ENCODE data around the gene PTPRO. TPM values are rescaled to one million over a fixed set of nuclear protein-coding genes. Genes with fewer than 3 reads are reported as not detected.

The PTPRO gene
- total RNA-seq, 1 experiment from 2014 or later, result 14.3 TPM

- no peak for DNase-seq (ENCODE audit: low spot score)
Measured at GRCh38 chr12:15556411-15557102, 234.2 kb downstream of the PTPRO start.

DNA sequence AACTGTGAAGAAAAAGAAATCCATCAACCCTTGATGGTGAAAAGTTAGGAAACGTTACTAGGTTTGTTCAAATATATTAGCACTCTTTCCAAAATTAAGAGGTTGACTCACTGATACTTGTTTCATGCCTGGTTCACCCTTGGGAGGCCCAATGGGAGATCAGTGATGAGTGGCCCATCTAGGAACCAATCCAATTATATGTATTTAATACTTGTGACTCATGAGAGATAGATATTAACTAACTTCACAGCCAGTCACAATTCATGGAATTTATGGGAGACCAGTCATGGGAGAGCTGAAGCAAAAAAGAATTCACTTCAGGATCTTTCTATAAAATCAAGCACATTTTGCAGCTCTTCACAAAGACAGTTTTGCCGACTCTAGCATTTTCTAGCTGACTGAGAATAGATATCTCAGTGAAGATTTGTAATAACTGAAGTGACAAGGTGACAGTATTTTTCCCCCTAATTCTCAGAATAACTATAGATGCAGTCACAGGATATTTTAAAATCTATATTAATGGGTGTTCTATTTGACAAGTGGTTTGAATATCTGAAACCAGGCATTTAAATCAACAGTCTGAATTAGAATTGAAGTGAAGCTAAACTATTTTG is 236.7 kb downstream of the PTPRO start:
- no peak for DNase-seq (ENCODE audit: low spot score)

- DNase-seq (ENCODE audit: low spot score), result no peak
Measured at GRCh38 chr12:15561396-15561795, 239.1 kb downstream of the PTPRO start.

- no peak for DNase-seq (ENCODE audit: low spot score)
Measured at GRCh38 chr12:15562263-15562662, 240.0 kb downstream of the PTPRO start.

DNA sequence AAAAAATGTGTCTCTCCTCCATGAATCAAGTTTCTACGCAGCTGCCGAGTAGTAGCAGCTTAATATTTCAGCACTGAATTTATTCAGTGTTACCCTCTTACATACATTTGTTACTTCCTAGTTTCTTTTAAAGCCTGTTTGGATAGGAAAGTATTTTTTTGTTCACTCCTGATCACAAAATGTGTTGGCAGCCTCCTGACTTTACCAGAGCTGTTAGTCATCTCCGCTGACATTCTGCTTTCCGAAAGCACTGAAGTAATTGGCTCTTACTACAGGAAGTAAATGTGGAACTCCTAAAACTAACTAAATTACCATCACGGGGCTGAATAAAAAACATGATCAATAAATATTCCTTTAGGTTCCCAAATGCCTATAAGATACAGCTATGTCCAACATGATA is 241.4 kb downstream of the PTPRO start:
- DNase-seq (ENCODE audit: low spot score), result peak; percentile 13

GRCh38 chr12:15574353-15574752 is 252.0 kb downstream of the PTPRO start:
- DNase-seq (ENCODE audit: low spot score), result no peak

GRCh38 chr12:15575671-15576541 is 253.6 kb downstream of the PTPRO start:
- DNase-seq (ENCODE audit: low spot score), result no peak

DNA sequence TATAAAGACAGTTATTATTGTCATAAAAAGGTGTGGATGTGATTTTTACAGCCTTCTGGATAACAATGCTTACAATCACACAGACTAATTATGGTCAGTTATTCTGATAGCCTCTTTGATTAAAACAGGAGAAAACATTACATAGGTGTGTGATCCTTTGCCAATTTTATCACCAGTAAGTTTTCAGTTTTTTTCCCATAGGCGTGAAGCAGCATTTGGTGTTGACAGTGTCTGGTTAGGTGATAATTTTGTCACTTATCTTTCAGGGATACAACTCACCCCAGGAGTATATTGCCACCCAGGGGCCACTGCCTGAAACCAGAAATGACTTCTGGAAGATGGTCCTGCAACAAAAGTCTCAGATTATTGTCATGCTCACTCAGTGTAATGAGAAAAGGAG is 258.1 kb downstream of the PTPRO start:
- peak; percentile 67 for DNase-seq (ENCODE audit: low spot score)

DNA sequence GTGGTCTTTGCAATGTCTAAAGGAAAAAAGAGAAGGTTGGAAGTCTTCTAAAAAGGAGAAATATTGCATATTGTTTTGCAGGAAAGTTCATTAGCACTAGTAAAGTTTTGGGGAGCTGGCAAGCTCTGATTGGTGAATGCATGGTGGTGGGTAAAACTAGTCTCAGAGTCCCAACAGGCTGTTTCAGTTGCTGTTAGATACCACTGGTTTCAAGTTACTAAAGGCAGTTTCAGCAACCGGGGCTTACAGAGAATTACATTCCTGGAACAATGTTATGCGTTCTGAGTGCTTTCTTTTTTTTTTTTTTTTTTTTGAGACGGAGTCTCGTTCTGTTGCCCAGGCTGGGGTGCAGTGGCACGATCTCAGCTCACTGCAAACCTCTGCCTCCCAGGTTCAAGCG is 258.7 kb downstream of the PTPRO start:
- DNase-seq (ENCODE audit: low spot score), result no peak

DNA sequence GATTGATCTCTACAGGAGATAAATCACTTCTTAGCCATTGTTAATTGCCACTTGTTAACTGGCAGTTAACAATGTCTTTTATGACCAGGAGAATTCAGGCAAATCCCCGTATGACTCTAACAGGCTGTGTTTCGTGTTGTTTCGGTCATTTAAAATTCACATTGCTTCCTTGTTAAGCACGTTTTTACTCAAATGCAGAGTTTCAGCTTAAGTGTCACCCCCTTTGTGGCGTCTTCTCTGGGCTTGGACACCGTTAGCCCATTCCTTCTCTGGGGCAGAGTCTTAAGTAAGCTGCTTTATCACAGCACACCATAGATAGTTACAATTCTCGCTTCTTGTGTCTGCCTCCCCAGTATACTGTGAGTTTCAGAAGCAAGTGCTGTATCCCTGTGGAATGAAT is 261.5 kb downstream of the PTPRO start:
- no peak for DNase-seq (ENCODE audit: low spot score)

DNA sequence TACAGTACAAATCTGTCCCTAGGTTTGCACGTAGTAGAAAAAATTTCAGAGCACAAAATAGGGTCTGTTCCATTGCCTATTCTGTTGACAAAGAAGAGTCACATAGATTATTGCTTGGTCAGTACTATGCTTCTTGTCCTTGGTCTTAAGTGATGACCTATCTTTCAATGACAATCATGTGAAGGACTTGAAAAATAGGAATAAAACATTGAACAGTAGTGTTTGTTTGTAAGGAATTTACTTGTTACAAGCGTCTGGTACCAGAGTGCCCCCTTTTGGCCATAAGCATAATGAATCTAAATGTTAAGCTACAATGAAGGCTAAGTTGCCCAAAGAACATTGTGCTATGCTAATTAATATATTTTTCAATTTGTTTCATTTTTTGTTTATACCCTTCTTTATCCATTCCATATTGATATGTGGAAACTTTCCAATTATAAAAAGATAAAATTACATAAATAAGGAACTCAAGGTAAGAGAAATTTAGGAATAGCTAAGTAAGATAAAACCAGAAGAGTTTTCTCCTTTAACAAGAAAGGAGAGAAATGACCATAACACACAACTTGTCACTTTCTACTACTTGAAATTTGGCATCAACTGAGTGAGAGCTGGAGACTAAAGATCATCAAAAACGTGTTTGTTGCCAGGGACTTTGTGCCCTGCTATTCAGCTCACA is 262.2 kb downstream of the PTPRO start:
- DNase-seq (ENCODE audit: low spot score), result peak; percentile 80

GRCh38 chr12:15589328-15590032 is 267.2 kb downstream of the PTPRO start:
- no peak for DNase-seq (ENCODE audit: low spot score)

DNA sequence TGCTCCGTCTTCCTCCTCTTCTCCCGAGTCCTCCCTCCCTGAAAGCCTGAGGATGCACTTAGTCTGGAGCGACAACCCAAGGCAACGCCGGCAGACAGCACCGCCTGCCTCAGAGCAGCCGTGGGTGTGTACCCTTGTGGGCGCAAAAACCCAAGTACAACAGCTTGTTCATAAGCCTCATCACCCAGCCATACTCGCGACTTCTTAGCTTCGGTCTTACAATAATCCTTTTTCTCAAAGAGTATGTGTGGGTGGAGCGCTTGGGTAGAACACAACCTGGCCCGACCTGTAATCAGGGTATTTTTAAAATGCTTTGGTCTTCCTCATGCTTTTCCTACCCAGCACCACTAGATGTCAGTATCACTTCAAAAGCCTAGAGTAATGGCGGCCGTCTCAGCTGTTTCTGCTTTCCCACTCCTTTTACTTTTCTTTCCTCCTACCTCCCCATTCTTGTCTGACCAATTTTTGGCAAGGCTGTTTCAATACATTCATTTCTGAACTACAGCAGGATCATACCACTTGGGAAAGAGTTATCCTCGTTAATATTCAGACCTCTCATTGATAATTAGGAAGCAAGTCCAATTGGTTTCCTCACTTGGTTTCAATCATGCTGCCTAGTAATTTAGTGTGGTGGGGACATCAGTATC is 268.0 kb downstream of the PTPRO start:
- peak; percentile 95 for DNase-seq (ENCODE audit: low spot score)

- no peak for DNase-seq (ENCODE audit: low spot score)
Measured at GRCh38 chr12:15591811-15592210, 269.5 kb downstream of the PTPRO start.

GRCh38 chr12:15592934-15593333 is 270.6 kb downstream of the PTPRO start:
- peak; percentile 37 for DNase-seq (ENCODE audit: low spot score)

DNA sequence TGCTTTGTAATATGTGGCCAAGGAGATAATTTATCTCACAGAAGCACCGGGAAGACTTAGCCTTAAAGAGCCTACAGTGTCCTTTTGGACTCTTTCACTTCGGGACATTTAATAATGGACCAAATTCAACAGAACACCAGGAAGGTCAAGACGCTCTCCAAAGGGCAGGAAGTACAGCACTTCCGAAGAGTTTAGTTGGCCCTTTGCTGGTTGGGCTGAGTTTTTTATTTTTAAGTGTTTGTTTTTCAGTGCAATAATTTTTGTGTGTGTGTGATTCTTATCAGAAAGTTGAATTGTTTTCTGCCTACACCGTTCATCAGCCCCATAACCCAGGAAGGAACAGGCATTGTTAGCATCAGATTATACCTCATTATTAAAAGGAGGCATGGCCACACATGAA is 273.9 kb downstream of the PTPRO start:
- DNase-seq (ENCODE audit: low spot score), result no peak

GRCh38 chr12:15597125-15597830 is 275.0 kb downstream of the PTPRO start:
- DNase-seq (ENCODE audit: low spot score), result no peak

GRCh38 chr12:15599266-15600037 is 277.1 kb downstream of the PTPRO start:
- DNase-seq (ENCODE audit: low spot score), result peak; percentile 63

DNA sequence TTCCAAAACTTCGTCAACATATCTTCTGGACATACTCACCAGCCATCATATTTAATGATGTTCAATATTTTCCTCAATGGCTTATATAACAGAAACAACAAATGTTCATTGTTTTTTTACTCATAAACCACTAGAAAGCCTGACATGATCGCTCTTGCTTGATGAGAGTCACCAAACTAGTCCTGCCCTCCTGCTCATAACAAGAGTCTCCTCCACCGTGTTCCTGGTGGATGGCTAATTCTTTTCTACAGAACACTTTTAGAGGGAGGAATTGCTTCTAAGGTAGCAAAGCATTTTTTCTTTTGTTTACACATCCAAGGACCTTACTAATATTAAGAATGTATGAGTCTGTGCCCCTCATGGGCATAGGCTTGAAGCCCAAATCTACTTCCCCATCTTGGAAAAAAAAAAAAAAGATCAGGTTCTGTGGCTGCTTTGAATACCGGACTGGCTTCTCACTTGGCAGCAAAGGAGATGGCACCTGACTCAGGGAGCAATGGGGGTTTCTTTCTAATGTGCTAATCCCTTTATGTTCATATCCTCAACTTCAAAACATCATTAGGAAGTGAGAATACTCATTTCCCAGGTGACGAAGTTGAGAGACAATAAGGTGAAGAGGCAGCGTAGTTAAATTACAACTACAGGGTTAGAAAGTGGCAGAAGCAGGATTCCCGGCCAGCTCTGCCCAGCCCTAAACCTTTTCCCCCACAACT is 278.1 kb downstream of the PTPRO start:
- peak; percentile 68 for DNase-seq (ENCODE audit: low spot score)

All from HT-29 (cell line).